GM19238 (cell line): ENCODE results near the gene HOXD4.

Experiments
- DNase-seq: peaks from one replicate; pipeline ENCODE4 v3.0.0; 2011; ENCODE audit warnings: low spot score; ENCODE audit not compliant: insufficient read length

HOXD4 gene

GRCh38 chr2:176156807-176157498 lies 5.6 kb downstream of the HOXD4 start, which contains the start of gene HOXD3:
Gene HOXD3, plus strand, starts transcription at chr2:176157307. Its CDS starts 11,808 bp downstream, at chr2:176169115.
- DNase-seq, result no peak

DNA sequence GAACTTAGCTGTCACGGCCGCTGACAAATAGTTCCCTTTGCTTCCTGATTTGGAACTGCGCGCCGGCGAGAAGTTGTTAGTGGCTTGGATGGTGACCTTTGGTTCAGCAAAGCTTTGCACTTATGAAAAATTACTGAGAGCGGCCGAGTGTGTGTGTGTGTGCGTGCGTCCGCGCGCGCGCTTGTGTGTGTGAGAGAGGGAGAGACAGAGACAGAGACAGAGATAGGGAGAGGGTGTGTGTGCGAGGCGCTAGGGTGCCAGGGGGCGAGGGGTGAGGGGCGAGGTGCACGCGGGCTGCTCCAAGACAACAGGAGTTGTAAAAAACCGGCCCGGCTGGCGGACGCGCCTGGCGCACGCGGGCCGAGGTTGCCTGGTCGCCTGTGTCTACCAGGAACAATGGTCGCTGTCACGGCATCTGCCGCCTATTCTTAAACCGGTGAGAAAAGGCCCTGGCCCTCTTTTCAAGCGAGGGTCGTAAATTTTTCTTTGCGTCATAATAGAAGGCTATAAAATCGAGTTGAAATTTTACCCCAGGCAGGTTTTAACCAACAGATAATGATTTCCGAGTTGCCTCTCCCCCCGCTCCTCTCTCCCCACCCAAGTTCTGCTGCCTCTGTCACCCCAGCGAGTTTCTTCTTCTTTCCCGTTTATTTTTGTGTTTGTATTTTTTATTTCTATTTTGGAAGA lies 6.3 kb downstream of the HOXD4 start:
- DNase-seq, result no peak

GRCh38 chr2:176158186-176158591 lies 6.8 kb downstream of the HOXD4 start:
- DNase-seq, result no peak

DNA sequence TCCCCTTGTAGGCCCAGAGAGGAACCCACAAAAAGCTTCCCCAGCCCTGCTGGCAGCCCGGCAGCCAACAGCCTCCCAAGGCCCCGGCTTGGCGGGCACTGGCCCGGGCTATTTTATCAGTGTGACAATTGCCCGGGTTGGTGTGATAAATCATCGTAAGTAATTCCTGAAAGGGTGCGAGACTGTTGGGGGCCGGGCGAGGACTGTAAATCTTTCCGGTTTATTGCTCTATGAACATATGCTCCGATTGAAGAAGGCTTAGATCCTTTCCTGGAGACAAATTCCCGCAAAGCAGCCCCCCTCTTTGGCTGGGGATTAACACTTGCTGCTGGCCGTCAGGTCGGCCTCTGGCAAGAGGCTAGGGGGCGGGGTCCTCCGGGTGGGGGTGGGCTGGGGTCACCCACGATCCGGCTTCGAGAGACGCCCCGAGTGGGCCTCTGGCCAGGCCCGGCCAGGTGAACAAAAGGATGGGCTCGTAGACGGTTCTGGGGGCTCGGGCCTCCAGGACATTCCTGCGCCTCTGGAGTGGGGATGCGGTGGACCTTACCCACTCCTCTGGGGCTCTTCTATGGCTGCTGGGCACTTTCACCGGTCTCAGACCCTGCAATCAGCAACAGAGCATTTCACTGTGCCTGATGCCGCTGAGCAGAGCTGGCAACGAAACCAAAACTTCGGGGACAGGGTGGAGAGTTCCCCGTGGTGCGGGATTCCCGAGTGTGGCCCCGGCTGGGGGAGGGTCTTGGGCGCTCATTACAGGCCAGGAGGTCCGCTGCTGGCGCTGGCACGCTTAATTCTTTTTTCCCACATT lies 7.7 kb downstream of the HOXD4 start:
- no peak for DNase-seq

GRCh38 chr2:176159663-176160250 lies 8.4 kb downstream of the HOXD4 start:
- DNase-seq, result no peak

DNA sequence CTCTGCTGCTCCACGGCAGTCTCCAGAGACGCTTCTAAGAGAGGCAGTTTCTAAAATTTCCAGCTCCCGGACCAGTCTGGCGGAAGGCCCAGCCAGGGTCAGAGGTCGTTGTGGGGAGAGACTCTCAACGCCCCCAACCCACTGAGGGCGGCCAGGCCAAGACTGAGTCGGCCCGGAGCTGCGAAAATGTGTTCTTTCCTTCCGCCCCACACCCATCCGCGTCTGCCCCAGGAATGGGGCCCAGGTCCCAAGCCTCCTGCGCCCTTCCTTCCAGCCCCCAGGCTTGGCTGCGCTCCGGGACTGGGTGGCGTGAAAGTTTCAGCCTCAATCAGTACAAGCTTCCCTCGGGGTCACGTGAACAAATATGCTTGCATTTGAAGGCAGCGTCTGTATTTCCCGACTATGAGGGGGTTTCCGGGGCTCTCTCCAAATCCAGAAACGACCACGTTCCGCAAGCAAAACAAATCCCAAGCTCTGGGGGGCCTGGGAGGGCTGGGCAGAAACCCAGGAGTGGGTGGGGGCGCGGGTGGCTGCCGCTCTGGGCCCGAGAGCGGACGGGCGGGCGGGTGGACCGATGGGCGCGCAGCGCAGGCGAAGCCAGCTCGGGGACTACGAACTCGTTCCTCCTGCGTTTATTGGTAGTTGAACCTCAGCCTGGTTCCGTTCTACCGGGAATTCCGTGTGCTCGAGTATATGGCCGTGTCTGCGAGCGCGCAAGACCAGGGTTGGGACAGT lies 9.1 kb downstream of the HOXD4 start:
- DNase-seq, result no peak

DNA sequence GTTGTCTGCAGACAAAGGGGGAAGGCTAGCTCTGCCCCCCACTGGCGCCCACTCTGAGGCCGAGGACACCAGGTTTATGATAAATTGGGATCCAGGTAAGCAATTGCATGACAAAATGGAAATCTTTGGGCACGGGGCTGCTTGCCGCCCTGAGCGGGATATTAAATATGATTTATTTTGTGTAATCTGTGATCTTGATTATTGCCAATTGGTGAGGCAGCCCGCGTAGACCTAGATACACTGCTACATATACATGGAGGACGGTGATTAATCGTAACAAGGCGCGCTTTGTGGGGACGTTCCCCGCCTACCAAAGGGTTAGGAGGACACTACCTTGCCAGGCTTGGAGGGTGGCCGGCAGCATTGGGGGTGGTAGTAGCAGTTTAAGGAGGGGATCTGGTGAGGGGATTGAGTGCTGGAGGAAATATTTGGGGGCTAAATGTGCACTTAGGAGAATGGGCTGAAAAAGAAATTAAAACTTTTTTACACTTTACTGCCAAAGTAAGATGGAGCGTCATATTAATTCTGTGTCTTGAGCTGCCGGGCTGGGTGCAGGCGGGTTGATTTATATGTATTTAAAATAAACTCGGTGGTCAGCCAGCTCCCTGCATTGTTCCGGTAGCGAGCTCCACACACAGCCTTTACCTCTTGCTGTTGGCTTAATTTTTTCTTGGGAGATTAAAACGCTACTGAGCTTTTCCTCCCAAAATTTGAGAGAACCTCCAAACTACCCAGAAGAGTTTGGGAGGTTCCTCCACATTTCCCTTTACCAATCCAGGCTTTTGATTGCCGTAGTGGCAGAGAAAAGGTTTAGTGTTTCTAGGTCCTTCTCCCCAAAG lies 9.9 kb downstream of the HOXD4 start:
- no peak for DNase-seq

DNA sequence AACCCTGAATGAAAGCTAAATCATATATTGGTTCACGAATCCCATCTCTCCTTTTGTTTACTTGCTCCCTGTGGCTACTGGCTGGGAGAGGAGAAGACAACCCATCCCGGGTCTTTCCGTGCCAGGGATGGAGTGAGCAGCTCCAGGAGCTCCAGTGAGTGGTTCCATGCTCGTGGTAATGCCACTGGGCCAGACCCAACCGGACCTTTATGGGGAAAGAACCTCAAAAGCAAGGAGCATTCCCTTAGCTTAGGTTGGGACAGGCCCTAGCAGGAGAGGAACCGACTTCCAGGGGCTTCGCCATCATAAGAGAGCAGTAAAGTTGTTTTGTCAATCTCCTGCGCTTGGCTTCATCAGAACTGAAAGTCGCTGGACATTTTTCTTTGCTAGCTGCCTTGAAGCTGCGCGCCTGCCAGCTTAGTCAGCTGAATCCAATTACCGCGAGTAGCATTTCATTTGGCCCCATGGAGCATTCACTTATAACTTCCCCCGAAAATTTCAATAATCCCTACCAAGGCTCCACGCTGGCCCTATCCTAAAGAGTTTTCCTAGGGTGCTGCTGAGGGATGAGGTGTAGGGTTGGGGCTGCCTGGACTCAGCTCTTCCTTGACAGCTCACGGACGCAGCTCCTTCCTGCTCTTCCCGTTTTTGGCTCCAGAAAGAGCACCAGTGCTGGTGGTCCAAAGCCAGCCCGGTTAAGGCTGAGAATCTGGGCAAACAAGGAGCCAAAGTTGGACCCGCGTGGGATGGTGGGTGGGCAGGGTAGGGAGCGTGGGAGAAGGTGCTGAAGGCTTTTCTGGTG lies 10.7 kb downstream of the HOXD4 start:
- no peak for DNase-seq

GRCh38 chr2:176162911-176163671 lies 11.7 kb downstream of the HOXD4 start:
- DNase-seq, result no peak

DNA sequence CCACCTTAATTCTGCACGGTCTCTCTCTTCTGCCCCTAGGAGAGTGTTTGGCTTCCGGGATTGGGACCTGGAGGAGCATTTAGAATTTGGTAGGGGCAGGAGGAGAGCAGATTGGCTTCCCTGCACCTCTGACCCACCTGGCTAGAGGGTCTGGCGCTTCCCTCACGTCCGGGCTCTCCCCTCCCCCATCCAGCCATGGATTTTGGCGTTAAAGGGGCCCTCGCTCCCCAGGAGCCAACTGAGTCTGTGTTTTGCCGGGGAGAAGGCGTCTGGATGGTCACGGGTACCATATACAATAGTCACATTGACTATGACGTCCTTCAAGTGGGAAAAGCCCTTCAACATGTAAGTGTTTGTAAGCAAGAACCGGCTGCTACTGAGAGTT lies 12.3 kb downstream of the HOXD4 start:
- no peak for DNase-seq

GRCh38 chr2:176164201-176164600 lies 12.9 kb downstream of the HOXD4 start:
- no peak for DNase-seq

GRCh38 chr2:176164611-176165369 lies 13.4 kb downstream of the HOXD4 start:
- DNase-seq, result no peak

GRCh38 chr2:176165370-176166050 lies 14.2 kb downstream of the HOXD4 start:
- DNase-seq, result no peak

GRCh38 chr2:176166272-176166671 lies 14.9 kb downstream of the HOXD4 start:
- DNase-seq, result no peak

GRCh38 chr2:176167398-176167797 lies 16.0 kb downstream of the HOXD4 start:
- no peak for DNase-seq

GRCh38 chr2:176169181-176169580 lies 17.8 kb downstream of the HOXD4 start:
- no peak for DNase-seq

GRCh38 chr2:176169711-176170110 lies 18.4 kb downstream of the HOXD4 start:
- no peak for DNase-seq
